GM03348 (cell line): Measurements from ENCODE around the gene OTUD4.
A peak's percentile ranks its signal among the peaks of the same experiment; 100 is the strongest.
"Not testable (repeated sequence)": the region's sequence is repeated elsewhere in the genome, so short reads cannot be mapped to it uniquely, and the experiment has no call there.

Source experiments
- DNase-seq: peaks from one replicate; pipeline ENCODE4 v3.0.0; 2012; ENCODE audit warnings: low spot score

OTUD4 gene

DNA sequence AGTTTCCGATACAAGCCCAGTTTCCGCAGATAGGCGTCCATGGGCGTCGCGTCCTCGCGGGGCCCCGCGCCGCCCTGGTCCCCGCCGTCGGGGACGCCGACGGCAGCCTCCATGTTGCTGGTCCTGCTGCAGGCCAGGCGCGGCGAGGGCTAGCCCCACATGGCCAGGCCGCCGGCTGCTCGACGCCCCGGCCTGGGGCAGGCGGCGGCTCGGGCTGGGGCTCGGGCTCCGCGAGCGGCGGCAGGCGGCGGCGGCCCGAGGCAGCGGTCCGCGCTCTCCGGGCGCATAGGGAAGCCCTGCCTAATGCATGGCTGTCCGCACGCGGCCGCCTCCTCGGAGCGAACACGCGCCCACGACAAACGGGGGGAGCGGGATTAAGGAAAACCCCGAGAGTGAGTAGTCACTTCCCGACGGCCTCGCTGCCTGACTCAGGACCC, 510 bp downstream of the OTUD4 start:
- peak; percentile 21 for DNase-seq

DNA sequence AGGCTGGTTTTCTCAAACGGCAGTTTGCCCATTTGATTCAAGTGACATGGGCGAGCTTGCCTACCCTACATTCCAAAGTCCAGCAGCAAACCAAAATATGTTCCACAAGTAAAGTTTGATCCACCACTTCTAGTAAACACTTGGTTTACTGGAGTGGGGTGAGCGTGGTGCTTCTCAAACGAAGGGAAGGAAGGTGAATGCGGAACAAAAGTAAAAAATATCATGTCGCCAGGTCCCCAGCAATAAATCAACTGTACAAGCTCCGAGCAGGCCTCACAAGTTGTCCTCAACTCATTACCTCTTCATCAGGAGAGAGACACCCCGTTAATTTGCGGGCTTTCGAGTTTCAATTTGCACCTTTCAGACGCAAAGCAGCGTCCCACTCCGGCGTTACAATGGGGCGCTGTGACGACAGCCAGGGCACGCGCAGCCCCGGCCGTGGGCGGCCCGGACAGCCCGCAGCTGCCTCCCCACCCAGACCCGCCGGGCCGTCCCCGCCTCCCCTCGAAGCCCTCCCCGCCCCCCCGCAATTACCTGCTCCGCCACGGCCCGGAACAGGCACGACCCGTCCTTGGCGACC, 1.0 kb downstream of the OTUD4 start:
- DNase-seq, result peak; percentile 87

DNA sequence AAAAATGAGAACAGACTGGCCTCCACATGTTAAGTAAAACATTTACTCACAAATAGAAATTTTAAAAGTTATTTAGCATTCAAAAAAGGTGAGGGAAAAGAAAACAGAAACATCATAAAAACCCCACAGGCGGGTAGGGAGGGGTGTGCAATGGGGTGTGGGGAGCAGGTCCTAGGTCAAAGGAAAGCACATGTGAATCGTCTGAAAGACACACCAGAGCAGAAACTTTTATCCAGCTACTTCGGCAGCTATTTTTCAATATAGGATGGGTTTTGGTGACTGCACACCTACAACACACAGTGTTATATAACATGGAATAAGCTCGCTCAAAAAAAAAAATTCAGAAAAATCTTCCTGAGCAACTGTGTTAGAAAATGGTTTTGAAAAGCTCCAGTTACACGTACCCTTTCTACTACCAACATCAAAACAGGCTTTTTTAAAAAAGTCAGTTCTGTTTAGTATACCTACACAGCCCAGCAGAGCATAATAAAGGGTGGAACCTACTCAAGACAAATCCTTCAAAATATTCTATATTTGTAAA, 1.6 kb downstream of the OTUD4 start:
- no peak for DNase-seq

DNA sequence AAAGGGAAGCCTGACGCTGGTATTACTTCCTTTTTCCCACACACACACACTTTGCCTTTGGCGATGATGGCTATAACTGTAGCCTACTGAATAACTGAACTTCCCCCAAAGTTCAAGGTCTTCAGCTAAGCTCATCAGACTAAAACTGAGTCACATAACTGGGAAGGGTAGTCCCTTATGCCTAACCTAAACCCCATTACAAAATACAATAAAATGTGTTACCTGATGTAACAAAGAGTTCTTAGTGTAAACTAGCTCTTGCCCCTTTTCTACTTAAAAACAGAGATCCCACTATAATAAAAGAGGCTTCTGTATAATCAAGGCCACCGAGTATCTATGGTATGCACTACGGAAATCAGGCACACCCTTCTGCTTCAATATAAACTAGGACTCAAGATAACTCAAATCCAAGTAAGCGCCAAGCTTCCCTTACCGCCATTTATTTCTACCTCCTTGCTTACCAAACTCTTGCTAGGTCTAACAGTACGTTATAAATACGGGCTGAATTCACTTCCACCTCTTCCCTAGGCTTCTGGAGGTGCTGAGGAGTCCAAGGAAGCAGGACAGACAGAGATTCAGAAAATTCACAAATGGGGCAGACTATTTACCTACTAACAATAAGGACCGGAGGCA, 2.4 kb downstream of the OTUD4 start:
- DNase-seq, result no peak

DNA sequence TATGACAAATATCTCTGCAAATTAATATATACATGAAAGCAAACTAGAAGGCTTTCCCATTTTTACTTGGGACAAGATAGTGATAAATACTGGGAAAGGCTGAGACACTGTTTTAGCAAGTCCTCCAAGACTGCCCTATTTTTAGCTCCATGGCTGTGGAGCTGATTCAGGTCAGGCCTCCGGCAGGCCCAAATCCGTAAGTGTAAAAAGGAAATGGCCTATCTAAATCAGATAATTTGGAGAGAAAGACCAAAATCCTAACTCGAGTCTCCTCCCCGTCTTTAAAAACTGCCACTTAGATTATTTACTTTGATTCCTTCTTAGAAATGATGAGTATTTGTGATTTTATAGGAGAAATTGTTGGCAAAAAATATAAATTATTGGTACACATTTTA, 2.9 kb downstream of the OTUD4 start:
- peak; percentile 37 for DNase-seq

- no peak for DNase-seq
Measured at GRCh38 chr4:145176641-145177432, 3.6 kb downstream of the OTUD4 start.

DNA sequence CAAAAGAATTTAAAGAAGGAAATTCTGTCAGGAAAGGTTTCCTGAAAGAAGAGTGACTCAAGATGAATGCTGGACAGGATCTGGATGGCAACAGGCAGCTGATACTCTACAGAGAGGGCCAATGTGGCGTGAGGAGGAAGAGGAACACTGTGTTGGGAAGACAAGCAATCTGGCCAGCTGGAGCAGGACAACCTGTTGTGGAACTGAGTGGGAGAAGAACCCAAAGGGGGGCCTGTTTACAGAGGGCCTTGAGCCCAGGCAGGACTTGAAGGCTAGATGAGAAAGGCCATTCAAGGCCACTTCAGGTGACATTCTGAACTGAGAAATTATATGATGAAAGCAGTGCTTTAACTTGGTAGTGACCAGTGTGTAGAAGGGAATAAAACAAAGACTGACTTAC, 8.5 kb downstream of the OTUD4 start:
- DNase-seq, result no peak

- no peak for DNase-seq
Measured at GRCh38 chr4:145170223-145170622, 10.2 kb downstream of the OTUD4 start.

GRCh38 chr4:145168581-145169187, 11.7 kb downstream of the OTUD4 start:
- DNase-seq, result no peak

DNA sequence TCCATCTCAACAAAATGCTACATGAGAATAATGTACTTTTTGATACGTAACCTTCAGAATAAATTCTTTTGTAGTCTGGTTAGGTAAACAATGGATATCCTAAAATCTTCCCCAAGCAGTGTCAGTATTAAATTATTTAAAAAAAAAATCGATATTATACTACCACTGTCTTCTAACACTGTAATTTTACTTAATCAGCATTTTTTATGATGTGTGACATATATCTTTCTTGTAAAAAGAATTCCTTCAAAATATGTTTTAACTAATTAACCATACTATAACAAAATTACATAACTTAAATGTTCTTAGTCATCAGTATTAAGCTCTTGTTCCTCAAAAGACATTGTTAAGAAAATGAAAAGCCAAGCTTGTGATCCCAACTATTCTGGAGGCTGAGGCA, 12.5 kb downstream of the OTUD4 start:
- no peak for DNase-seq

DNA sequence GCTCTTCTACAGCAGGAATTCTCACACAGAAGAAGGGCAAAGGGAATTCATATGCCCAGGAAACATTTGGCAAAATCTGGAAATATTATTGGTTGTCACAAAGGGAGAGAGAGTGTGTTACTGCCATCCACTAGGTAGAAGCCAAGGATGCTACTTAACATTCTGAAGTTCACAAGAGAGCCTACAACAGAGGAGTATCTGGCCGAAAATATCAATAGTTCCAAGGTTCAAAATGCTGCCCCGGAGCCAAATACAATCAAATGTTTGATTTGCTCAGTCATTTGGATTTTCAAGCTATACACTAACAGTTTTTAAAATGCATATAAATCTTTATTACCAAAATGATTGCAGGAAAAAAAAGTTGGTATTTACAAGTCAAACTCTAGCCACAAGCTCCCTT, 18.8 kb downstream of the OTUD4 start:
- DNase-seq, result no peak

GRCh38 chr4:145156986-145157385, 23.4 kb downstream of the OTUD4 start:
- DNase-seq, result no peak

GRCh38 chr4:145155268-145155870, 25.0 kb downstream of the OTUD4 start:
- DNase-seq, result no peak

- DNase-seq, result peak; percentile 21
Measured at GRCh38 chr4:145154573-145154972, 25.8 kb downstream of the OTUD4 start.

- DNase-seq, result no peak
Measured at GRCh38 chr4:145153904-145154298, 26.5 kb downstream of the OTUD4 start.

DNA sequence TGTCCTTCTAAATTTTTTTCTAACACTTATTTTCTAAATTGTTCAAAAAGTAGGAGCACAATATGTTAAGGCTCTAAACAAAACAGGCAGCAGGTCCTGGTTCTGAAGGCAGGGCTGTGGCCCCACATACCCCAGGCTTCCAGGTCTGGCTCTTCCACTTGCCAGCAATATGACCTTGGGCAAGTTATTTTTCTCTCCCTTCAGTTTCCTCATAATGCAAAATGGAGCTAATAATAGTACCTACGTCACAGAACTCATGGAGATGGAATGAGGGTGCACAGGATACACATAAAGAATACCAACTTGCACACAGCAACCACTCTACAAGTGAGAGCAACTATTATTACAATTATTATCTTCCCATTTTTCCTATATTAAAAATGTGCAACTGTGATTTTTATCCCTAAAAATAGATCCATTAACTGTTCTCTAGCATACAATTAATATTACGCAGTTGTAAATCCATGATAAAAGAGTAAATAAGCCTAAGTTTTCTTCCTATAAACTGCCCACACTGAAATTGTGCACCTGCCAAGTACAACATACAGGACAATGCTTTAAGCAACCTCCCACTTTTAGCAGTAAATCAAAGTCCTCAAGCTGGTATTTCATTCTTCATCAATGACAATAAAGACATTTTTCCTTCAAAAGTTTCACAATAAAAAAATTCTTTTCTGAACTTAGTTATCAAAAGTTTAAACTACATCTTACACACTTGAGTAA, 27.0 kb downstream of the OTUD4 start:
- DNase-seq, result no peak

DNA sequence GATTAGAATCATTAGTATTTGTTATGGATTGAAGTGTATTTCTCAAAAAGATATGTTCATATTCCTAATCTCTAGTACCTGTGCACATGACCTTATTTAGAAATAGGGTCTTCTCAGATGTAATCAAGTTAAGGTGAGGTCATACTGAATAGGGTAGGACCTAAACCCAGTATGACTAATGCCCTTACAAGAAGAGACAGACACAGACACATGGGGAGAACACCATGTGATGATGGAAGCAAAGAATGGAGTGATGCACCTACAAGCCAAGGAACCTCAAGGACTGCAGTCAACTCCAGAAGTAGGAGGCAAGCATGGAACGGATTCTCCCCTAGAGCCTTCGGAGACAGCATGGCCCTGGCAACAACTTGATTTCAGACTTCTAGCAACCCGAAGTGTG, 31.4 kb downstream of the OTUD4 start:
- DNase-seq, result no peak

DNA sequence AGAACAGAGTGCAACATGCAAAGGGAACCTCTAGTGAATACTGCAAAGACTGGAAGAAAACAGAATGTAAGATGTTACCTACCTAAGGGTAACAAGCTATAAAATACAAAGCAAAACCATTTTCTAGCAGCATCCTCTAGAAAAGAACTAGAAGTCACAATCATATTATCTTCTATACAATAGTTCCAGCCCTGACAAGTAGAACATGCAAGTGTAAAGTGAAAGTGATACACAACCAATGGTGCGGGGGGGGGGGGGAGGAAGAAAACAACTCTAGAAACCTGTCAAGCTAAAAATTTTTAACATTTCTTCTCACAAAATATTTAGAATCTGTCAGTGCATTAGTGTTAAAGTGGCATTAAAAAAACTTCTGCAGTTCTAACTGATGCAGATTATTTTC, 44.2 kb downstream of the OTUD4 start:
- DNase-seq, result not testable (repeated sequence)

DNA sequence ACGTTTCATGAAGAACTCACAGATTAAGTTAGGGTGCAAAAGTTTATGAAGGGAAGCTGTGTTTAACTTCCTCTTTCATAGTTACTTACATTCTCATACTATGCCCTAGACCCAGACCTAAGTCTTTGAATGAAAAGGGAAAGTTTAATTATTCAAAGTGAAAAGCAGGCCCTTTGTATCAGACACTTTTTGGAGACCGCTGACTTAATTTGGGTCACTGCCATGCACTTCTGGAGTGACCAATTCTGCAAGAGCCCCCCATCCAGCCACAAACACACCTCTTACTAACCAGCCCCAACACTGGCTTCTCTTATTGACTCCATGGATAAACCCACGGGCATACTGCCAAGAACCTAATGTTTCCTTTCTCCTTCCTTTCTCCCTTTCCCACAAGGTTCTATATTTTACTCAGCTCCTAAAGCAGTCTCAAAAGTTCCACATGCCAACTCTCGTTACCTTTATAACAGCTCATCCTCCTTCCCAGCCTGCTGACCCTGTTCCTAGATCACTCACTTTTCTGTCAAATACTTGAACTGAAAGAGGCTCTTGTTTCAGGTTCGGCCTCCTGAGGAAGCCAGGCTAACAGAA, 47.8 kb downstream of the OTUD4 start:
- no peak for DNase-seq

DNA sequence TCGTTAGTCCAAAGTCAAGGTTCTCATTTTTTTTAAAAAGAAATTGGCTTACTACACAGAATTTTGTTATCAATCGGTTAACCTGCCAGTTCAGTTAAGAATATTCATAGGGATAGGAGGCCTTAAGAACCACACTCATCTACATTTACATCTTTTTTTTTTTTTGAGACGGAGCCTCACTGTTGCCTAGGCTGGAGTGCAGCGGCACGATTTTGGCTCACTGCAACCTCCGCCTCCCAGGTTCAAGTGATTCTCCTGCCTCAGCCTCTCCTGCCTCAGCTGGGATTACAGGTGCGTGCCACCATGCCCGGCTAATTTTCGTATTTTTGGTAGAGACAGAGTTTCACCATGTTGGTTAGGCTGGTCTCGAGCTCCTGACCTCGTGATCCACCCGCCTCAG, 48.5 kb downstream of the OTUD4 start:
- no peak for DNase-seq

DNA sequence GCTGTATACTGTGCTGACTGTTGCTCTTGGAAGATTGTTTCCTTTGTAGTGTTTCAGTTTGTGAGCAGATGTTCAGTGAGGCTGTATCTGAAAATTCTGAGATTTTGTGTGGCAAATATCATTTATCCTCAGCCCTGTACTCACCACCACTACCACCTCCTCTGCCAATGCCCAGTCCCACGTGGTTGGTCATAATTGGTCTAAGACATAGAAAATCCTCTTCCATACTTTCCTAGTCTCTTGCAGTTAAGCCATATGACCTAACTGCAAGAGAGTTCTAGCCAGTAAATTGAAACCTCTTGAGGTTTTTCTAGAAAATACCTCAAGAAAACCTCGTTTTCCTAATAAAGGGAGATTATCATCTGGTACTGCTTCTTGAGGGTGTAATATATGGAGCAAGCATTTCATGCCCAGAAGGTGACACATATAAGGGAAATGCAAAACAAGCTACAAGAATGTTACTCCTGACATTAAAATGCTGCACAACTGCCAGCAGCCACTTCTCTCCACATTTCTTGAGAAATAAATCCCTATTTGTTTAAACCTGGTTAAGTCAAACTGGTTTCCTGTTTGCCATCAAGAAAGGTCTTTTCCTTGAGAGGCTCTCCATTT, 49.5 kb downstream of the OTUD4 start:
- DNase-seq, result peak; percentile 84
